Effector memory CD8-positive, alpha-beta T cell (primary cell): ENCODE data around the gene SPNS3.

Experiments
- ATAC-seq: fragments of 150-1000 bp; cut with Tn5 transposase; replicated peaks from 2 replicates; pipeline ENCODE4 v1.10.0; 2021; ENCODE audit warnings: mild to moderate bottlenecking, moderate library complexity
- DNase-seq, 3 experiments: peaks; one replicate each; pipeline ENCODE4 v3.0.0; 2021
- H3K27ac Mint-ChIP-seq, 2 donors: one replicate each; pipeline ENCODE4 v1.8.0; 2022; ENCODE audit warnings: mild to moderate bottlenecking in 2 of 2, mixed read lengths in 2 of 2, moderate library complexity in 2 of 2
- H3K27me3 Mint-ChIP-seq, 2 donors: one replicate each; pipeline ENCODE4 v1.8.0; 2022; ENCODE audit warnings: mixed read lengths in 2 of 2
- H3K36me3 Mint-ChIP-seq: one replicate; pipeline ENCODE4 v1.8.0; 2022; ENCODE audit warnings: mild to moderate bottlenecking, moderate library complexity, mixed read lengths; ENCODE audit not compliant: insufficient read depth
- H3K4me1 Mint-ChIP-seq, 2 donors: one replicate each; pipeline ENCODE4 v1.8.0; 2022; ENCODE audit warnings: low read depth in 2 of 2, mixed read lengths in 2 of 2
- H3K4me3 Mint-ChIP-seq, 2 donors: one replicate each; pipeline ENCODE4 v1.8.0; 2022; ENCODE audit warnings: mild to moderate bottlenecking in 2 of 2, mixed read lengths in 2 of 2, moderate library complexity in 2 of 2
- H3K9me3 Mint-ChIP-seq, 2 donors: one replicate each; pipeline ENCODE4 v1.8.0; 2022; ENCODE audit warnings: mixed read lengths in 2 of 2

SPNS3 gene

DNA sequence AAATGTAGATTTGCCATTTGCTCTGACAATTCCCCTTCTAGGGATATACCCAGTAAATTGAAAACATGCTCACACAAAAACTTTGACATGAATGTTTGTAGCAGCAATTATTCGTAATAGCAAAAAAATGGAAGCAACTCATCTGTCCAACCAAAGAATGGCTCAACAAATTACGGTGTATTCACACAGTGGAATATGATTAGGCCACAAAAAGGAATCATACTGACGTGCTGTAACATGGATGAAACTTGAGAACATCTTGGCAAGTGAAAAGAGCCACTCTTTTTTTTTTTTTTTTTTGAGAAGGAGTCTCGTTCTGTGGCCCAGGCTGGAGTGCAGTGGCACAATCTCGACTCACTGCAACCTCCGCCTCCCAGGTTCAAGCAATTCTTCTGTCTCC, 24.1 kb upstream of the SPNS3 start:
- H3K27me3 Mint-ChIP-seq: peaks cover 0 to 11% of the 10 kb centered on the region in 2 donors
- no peaks in the 10 kb centered on the region for H3K9me3 Mint-ChIP-seq
- H3K4me3 Mint-ChIP-seq: no peak overlapping the region
- ATAC-seq: no peak
- H3K27ac Mint-ChIP-seq: no peak overlapping the region
- no peaks in the 10 kb centered on the region for H3K36me3 Mint-ChIP-seq
- no peak for DNase-seq
- H3K4me1 Mint-ChIP-seq: peaks cover 3 to 7% of the 10 kb centered on the region in 2 donors

DNA sequence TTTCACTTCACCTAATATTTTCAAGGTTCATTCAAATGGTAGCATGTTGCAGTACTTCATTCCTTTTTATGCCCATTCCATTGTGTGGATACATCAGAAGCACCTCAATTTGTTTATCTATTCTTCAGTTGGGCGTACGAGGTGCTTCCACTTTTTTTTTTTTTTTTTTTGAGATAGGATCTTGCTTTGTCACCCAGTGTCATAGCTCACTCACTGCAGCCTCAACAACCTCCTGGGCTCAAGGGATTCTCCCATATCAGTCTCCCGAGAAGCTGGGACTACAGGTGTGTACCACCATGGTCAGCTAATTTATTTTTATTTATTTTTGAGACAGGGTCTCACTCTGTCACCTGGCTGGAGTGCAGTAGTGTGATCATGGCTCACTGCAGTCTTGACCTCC, 22.5 kb upstream of the SPNS3 start:
- H3K27me3 Mint-ChIP-seq: no peaks in the 10 kb centered on the region
- no peak for DNase-seq
- no peaks in the 10 kb centered on the region for H3K9me3 Mint-ChIP-seq
- no peaks in the 10 kb centered on the region for H3K36me3 Mint-ChIP-seq
- H3K4me3 Mint-ChIP-seq: no peak overlapping the region
- H3K4me1 Mint-ChIP-seq: peaks cover 3 to 5% of the 10 kb centered on the region in 2 donors
- no peak overlapping the region for H3K27ac Mint-ChIP-seq
- no peak for ATAC-seq

DNA sequence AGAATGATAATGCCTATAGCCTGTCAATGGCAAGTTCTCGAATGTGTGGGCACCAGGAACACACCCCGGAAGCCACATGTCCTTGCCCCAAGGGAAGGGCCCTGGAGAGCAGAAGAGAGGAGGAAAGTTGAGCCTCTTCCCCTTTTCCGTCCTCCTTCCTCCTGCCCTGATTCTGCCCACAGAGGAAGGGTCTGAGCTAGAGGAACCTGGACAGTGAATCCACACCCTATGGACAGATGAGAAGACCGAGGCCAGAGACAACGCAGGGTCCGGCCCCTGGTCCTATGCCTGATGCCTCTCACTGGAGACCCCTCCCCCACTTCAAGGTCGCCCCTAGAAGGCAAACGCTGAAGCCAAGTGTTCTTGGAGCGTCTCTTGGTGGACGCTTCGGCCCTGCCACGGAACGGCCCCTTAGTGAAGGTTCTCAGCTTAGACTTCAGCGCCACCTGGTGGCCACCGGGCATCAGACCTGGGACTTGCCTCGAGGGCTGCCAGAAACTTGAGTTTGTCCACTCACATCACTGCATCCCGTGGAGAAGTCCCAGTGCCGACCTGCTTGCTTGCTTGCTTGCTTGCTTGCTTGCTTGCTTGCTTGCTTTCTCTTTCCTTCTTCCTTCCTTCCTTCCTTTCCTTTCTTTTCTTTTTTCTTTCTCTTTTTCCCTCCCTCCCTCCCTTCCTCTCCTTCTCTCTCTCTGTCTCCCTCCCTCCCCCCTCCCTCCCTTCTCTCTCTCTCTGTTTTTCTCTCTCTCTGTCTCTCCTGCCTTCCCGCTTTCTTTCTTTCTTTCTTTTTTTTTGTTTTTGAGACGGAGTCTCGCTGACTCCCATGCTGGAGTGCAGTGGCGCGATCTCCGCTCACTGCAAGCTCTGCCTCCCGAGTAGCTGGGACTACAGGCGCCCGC, 20.6 kb upstream of the SPNS3 start:
- H3K9me3 Mint-ChIP-seq: no peaks in the 10 kb centered on the region
- H3K36me3 Mint-ChIP-seq: peaks cover 4% of the 10 kb centered on the region
- peak overlapping the region; percentile 41 to 68 for H3K27ac Mint-ChIP-seq

DNA sequence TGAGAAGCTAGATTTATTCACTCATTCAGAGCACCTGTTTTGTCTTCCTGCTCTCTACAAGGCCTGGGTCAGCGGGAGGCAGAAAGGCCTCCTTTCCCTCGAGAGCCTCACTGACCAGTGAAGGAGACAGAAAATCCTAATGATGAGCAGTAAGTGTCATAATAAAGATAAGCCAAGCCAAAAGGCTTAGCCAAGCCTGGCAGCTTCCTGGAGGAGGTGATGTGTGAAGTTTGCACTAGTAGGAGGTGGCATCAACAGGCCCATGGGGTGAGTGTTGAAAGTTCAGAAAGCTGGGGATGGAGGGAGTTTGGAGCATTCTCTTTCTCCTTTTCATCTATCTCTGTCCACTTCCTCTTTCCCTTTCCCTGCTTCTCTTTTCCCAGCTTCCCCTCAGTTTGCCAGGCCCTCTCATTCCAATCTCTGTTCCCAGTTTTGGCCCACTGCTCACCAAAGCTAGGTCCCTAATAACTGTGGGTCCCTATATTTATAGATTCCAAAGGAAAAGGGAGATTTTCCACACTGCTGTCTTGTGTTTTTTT, 16.5 kb upstream of the SPNS3 start:
- Mint-ChIP-seq H3K27ac (no peak overlapping the region), H3K27me3 (no peaks in the 10 kb centered on the region), H3K4me3 (no peak overlapping the region), H3K9me3 (no peaks in the 10 kb centered on the region), H3K4me1 (peaks cover 3 to 5% of the 10 kb centered on the region in 2 donors), H3K36me3 (peaks cover 4% of the 10 kb centered on the region)
- DNase-seq (no peak), ATAC-seq (no peak)

More for the DNA sequence above, 20.6 kb upstream of the SPNS3 start:
- peak; percentile 90 to 94 (median 91) for DNase-seq
- peaks cover 3 to 5% of the 10 kb centered on the region in 2 donors for H3K4me1 Mint-ChIP-seq
- peak overlapping the region; percentile 71 to 76 for H3K4me3 Mint-ChIP-seq
- peak; percentile 99 for ATAC-seq
- no peaks in the 10 kb centered on the region for H3K27me3 Mint-ChIP-seq

DNA sequence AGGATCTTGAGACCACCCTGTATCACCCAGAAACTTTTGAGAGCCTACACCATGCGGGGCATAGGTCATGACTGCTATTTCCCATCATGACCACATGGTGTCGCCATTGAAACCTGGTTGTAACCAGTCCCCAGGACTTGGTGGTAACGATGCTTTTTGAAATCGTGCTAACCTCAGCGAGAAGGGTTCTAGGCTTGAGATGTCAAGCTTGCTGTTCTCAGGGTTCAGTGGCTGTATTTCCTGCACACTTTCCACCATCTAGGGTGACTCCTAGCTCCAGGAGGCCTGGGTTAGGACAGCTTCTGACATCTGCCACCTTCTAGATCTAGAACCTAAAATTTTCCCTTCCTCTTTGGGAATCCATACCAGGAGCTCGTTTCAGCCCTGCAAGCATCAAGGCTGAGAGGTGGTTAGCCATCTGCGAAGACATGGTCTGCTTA, 13.0 kb upstream of the SPNS3 start:
- peaks cover 10% of the 10 kb centered on the region for H3K36me3 Mint-ChIP-seq
- no peak overlapping the region for H3K27ac Mint-ChIP-seq
- H3K4me3 Mint-ChIP-seq: no peak overlapping the region
- no peaks in the 10 kb centered on the region for H3K4me1 Mint-ChIP-seq
- H3K27me3 Mint-ChIP-seq: no peaks in the 10 kb centered on the region
- no peaks in the 10 kb centered on the region for H3K9me3 Mint-ChIP-seq
- DNase-seq (peak; percentile 51 to 60 (median 54)), ATAC-seq (peak; percentile 85)

DNA sequence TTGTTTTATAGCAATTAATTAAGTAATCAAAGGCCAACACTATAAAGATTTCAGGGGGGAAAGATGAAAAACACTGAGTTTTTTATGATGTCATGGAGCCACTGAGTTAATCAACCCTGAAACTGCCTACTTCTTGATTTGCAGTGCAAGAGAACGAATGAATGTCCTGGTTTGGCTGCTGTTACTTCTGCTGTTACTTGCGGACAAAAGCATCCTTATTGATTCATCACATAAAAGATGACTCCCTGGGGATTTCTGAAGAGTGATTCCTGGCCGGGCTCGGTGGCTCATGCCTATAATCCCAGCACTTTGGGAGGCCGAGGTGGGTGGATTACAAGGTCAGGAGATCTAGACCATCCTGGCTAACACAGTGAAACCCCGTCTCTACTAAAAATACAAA, 10.9 kb upstream of the SPNS3 start:
- Mint-ChIP-seq H3K9me3 (no peaks in the 10 kb centered on the region), H3K4me1 (no peaks in the 10 kb centered on the region), H3K27ac (no peak overlapping the region), H3K4me3 (no peak overlapping the region), H3K27me3 (no peaks in the 10 kb centered on the region), H3K36me3 (peaks cover 7% of the 10 kb centered on the region)
- ATAC-seq: no peak
- no peak for DNase-seq

DNA sequence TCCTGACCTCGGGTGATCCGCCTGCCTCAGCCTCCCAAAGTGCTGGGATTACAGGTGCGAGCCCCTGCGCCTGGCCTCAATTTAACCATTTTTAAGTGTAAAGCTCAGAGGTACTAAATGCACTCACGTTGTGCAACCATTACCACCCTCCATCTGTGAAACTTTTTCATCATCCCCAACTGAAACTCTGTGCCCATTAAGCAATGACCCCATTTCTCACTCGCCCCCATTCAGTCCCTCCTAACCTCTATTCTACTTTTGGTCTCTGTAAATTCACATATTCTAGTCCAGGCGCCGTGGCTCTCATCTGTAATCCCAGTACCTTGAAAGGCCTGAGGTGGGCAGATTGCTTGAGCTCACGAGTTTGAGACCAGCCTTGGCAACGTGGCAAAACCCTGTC, 8.3 kb upstream of the SPNS3 start:
- Mint-ChIP-seq H3K36me3 (peaks cover 9% of the 10 kb centered on the region), H3K27me3 (no peaks in the 10 kb centered on the region), H3K4me1 (no peaks in the 10 kb centered on the region), H3K9me3 (no peaks in the 10 kb centered on the region), H3K4me3 (no peak overlapping the region), H3K27ac (no peak overlapping the region)
- ATAC-seq (no peak), DNase-seq (no peak)

DNA sequence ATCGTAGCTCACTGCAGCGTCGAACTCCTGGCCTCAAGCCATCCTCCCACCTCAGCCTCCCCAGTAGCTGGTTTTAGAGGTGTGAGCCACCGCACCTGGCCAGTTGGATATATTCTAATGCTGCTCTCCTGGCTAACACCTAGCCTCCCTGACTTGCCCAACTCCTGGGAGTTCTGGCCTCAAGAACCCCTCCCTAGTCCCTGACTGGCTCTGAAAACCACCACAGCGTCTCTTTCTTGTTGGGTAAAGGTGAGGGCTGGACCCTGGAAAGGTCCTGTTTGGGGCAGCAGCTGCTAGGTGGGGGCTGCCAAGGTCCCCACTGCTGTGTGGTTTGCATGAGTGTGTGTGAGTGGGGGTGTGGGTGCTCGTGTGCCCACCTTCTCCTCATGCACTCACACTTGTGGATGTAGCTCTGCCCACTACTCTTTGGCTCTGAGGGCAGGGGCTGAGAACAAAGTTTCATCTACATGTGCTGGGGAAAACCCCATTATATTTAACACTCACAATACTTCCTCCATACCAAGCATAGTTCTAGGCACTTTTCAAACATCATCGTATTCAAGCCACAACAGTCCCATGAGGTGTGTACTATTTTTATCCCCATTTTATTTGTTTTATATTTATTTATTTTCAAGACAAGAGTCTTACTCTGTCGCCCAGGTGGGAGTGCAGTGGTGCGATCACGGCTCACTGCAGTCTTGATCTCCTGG, 7.1 kb upstream of the SPNS3 start:
- Mint-ChIP-seq H3K27ac (no peak overlapping the region), H3K4me1 (no peaks in the 10 kb centered on the region), H3K9me3 (no peaks in the 10 kb centered on the region), H3K27me3 (no peaks in the 10 kb centered on the region), H3K4me3 (no peak overlapping the region), H3K36me3 (peaks cover 9% of the 10 kb centered on the region)
- ATAC-seq (no peak), DNase-seq (no peak)

DNA sequence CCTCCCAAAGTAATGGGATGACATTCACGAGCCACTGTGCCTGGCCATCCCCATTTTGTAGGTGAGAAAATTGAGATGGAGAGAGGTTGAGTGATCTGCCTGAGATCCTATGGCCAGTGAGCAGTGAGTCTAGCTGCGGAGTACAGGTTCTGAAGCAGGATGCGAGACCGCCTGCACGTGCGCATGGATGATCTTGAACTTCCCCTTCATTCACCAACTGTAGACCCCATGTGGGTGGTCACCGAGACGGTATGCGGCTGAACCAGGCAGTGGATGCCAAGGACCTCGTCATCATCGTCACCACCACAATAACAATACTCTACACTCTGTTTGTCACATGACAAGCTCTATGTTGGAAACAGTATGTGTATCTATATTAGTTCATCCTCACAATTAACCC, 6.2 kb upstream of the SPNS3 start:
- Mint-ChIP-seq H3K4me1 (no peaks in the 10 kb centered on the region), H3K4me3 (no peak overlapping the region), H3K27ac (no peak overlapping the region), H3K36me3 (peaks cover 11% of the 10 kb centered on the region), H3K9me3 (no peaks in the 10 kb centered on the region), H3K27me3 (no peaks in the 10 kb centered on the region)
- ATAC-seq (no peak), DNase-seq (no peak)

DNA sequence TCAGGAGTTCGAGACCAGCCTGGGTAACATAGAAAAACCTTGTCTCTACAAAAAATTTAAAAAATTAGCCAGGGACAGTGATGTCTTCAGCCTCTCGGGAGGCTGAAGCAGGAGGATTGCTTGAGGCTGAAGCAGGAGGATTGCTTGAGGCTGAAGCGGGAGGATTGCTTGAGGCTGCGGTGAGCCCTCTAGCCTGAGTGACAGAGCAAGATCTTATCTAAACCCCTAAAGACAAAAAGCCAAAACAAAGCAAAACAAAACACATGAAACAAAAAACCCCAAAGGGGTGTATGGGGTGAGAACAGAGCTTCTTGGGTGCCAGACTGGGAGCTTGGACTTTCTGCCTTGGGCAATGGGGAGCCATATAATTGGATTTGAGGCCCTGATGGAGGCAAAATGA, 2.6 kb downstream of the SPNS3 start:
- peaks cover 0 to 10% of the 10 kb centered on the region in 2 donors for H3K27me3 Mint-ChIP-seq
- ATAC-seq: no peak
- H3K4me3 Mint-ChIP-seq: peak overlapping the region in 1 of 2 donors; percentile 0
- H3K4me1 Mint-ChIP-seq: peaks cover 21 to 31% of the 10 kb centered on the region in 2 donors
- no peaks in the 10 kb centered on the region for H3K9me3 Mint-ChIP-seq
- H3K27ac Mint-ChIP-seq: peak overlapping the region; percentile 1 to 51
- H3K36me3 Mint-ChIP-seq: peaks cover 3% of the 10 kb centered on the region
- DNase-seq: no peak

DNA sequence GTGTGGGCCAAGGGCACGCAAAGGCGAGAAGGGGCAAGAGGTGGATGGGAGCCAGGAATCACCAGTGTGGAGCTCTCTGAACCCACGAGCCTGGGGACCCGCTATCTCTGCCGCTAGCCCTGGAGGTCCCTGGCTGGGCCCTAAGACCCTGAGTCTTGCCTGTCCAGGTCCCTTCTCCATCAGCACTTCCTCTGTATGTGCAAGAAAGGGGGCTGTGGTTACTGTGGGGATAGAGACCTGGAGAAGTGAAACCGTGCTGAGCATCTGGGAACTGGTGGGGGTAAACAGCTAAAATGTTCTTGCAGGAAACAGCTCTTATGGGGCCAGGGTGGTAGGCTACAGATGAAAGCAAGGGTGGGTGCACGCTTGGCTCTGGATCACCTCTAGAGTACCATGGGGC, 3.1 kb downstream of the SPNS3 start:
- H3K9me3 Mint-ChIP-seq: no peaks in the 10 kb centered on the region
- peaks cover 2% of the 10 kb centered on the region for H3K36me3 Mint-ChIP-seq
- peak overlapping the region in 1 of 2 donors; percentile 54 for H3K4me3 Mint-ChIP-seq
- peaks cover 21 to 33% of the 10 kb centered on the region in 2 donors for H3K4me1 Mint-ChIP-seq
- DNase-seq (no peak), ATAC-seq (no peak)
- no peak overlapping the region for H3K27ac Mint-ChIP-seq
- peaks cover 0 to 10% of the 10 kb centered on the region in 2 donors for H3K27me3 Mint-ChIP-seq

DNA sequence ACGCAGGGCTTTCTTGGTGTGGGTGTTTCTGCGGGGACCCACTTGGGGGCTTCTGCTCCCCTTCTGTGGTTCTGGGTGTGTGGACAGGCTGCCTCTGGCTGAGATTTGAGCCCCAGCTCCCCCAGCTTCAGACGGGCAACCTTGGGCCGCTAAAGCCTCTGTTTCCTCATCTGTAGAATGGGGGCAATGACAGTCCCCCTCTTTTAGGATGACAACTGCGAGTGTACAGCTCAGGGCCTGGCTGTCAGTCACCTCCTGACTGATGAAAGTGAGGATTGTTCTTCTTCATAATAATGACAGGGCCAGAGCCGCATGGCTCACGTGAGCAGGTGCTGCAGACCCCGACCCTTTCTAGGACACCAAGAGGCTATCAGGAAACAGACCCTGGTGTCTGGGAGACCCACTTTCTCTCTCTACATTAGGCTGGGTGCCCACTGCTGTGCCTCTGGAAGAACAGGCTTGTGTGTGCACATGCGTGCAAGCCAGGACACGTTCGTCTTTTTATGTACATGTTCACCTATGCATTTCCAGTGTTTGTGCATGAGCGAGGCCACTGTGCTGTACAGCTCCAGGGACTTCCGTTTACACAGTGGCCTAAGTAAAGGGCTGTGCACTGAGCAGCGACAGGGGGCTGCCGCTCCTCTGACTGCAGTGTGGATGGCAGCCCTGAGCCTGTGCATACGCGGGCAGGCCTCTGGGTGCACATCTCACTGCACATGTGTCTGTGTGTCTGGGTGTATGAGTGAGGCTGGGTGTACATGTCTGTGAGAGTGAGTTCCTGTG, 4.6 kb downstream of the SPNS3 start:
- Mint-ChIP-seq H3K27me3 (peaks cover 0 to 10% of the 10 kb centered on the region in 2 donors), H3K4me1 (peaks cover 16 to 29% of the 10 kb centered on the region in 2 donors), H3K4me3 (no peak overlapping the region), H3K9me3 (no peaks in the 10 kb centered on the region), H3K36me3 (no peaks in the 10 kb centered on the region), H3K27ac (no peak overlapping the region)
- DNase-seq (no peak), ATAC-seq (no peak)

DNA sequence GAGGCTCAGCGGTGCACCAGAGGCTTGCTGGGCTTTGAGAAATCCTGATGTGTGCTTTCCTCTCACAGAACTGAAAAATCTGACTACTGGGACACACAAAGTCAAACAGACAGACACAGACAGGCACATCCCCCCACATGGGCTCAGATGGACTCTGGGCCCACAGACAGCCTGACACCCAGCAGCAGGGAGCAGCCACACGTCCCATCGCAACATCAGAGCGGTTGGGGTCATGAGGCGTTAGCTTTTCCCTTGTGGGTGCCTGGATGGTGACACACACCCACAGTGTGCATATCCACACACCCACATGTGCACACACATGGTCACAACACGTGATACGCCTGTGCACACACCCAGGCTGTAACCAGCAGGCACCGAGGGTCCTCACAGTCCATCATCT, 6.3 kb downstream of the SPNS3 start:
- Mint-ChIP-seq H3K27me3 (peaks cover 0 to 10% of the 10 kb centered on the region in 2 donors), H3K4me3 (no peak overlapping the region), H3K9me3 (no peaks in the 10 kb centered on the region), H3K4me1 (peaks cover 14 to 20% of the 10 kb centered on the region in 2 donors), H3K27ac (no peak overlapping the region), H3K36me3 (peaks cover 3% of the 10 kb centered on the region)
- no peak for DNase-seq
- peak; percentile 62 for ATAC-seq
